Measurements from ENCODE around the gene OR51B2. TPM values are rescaled to one million over a fixed set of nuclear protein-coding genes. Genes with fewer than 3 reads are reported as not detected.

OR51B2 gene
- total RNA-seq, 2 donors from 2014 or later, result not detected

- Histone ChIP-seq H3K4me3 (no peak overlapping the region), H3K4me1 (replicated peaks) (no peaks in the 10 kb centered on the region), H3K9me3 (no peaks in the 10 kb centered on the region), H3K27ac (no peak overlapping the region), H3K36me3 (no peaks in the 10 kb centered on the region), H3K27me3 (replicated peaks; ENCODE audit: insufficient read depth) (no peaks in the 10 kb centered on the region)
- peak in 2 of 4 experiments; percentile 24 to 32 for TF ChIP-seq CTCF (IDR thresholded peaks at IDR 0.05)
- no peak for TF ChIP-seq POLR2AphosphoS5 (IDR thresholded peaks at IDR 0.05)
- intact Hi-C loops (cut with DNase I), result no loop called here
- no peak for DNase-seq (ENCODE audit: low spot score)
- WGBS, result 87% methylated on average over 1 of the region's 1 CpG
Observed at GRCh38 chr11:5291207-5291838, 32.8 kb downstream of the OR51B2 start.

DNA sequence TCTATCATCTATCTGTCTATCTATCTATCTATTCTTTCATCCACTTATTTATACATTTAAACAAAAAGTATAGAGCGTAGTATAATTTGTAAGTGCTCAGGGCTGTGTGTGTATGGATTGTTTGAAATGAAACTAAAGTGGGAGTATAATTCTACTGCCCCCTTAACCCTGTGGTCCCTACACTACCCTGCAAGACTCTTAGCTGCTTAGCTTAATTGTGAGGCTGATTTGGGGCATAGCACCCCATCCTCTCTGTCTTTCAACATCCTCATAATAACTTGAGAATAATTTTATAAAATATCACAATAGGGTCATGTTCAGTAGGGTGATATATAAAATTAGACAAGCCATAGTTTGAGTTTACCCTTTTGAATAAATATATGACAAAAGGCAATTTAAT lies 34.0 kb downstream of the OR51B2 start:
- H3K36me3 ChIP-seq, result no peaks in the 10 kb centered on the region
- DNase-seq (ENCODE audit: low spot score), result no peak
- no peak overlapping the region for H3K27ac ChIP-seq
- intact Hi-C loops (cut with DNase I), result no loop called here
- no peaks in the 10 kb centered on the region for H3K9me3 ChIP-seq
- 89% methylated on average over 1 of the region's 1 CpG for WGBS
- no peaks in the 10 kb centered on the region for H3K27me3 ChIP-seq (replicated peaks; ENCODE audit: insufficient read depth)
- no peaks in the 10 kb centered on the region for H3K4me1 ChIP-seq (replicated peaks)
- H3K4me3 ChIP-seq, result no peak overlapping the region
- TF ChIP-seq CTCF (IDR thresholded peaks at IDR 0.05), result no peak

GRCh38 chr11:5289696-5290095 lies 34.4 kb downstream of the OR51B2 start:
- no peaks in the 10 kb centered on the region for H3K36me3 ChIP-seq
- intact Hi-C loops (cut with DNase I), result no loop called here
- no peak overlapping the region for H3K4me3 ChIP-seq
- H3K9me3 ChIP-seq, result no peaks in the 10 kb centered on the region
- no peak overlapping the region for H3K27ac ChIP-seq
- no peaks in the 10 kb centered on the region for H3K4me1 ChIP-seq (replicated peaks)
- TF ChIP-seq POLR2AphosphoS5 (IDR thresholded peaks at IDR 0.05) (no peak), CTCF (IDR thresholded peaks at IDR 0.05) (no peak), POLR2A (IDR thresholded peaks at IDR 0.05) (no peak)
- no peak for DNase-seq (ENCODE audit: low spot score)
- H3K27me3 ChIP-seq (replicated peaks; ENCODE audit: insufficient read depth), result no peaks in the 10 kb centered on the region

- DNase-seq (ENCODE audit: low spot score), result no peak
- no peak overlapping the region for H3K27ac ChIP-seq
- 84% methylated on average over 6 of the region's 6 CpGs for WGBS
- no peaks in the 10 kb centered on the region for H3K27me3 ChIP-seq (replicated peaks; ENCODE audit: insufficient read depth)
- no peak for TF ChIP-seq POLR2A (IDR thresholded peaks at IDR 0.05)
- no peak for TF ChIP-seq POLR2AphosphoS5 (IDR thresholded peaks at IDR 0.05)
- no peak for TF ChIP-seq CTCF (IDR thresholded peaks at IDR 0.05)
- H3K4me1 ChIP-seq (replicated peaks), result no peaks in the 10 kb centered on the region
- intact Hi-C loops (cut with DNase I), result no loop called here
- no peak overlapping the region for H3K4me3 ChIP-seq
- no peaks in the 10 kb centered on the region for H3K9me3 ChIP-seq
- no peaks in the 10 kb centered on the region for H3K36me3 ChIP-seq
Observed at GRCh38 chr11:5288906-5289550, 35.1 kb downstream of the OR51B2 start.

All from prostate gland (tissue), 2 donors.